ENCODE measurements around the gene STARD3NL.

DNA sequence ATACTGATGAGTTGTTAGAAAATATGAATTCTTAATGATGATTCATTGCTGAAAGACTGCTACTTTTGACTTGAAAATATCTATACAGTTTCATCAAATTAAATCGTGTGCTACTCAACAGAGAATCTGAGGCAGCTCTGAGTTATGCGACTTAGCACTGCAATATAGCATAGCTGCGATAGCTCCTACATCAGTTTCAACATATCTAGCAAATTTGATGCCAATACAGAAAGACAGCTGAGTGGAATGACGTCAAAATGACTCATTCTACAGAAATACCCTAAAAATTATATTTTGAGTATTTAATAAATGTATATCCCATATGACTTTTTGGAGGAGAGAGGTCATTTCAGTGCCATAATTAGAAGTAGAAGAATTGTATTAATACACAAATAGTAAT, 96.4 kb downstream of the STARD3NL start:
- TF ChIP-seq ZNF274 (IDR thresholded peaks at IDR 0.05; ENCODE audit: low read depth, low read length), result no peak
- no peak for TF ChIP-seq YY1 (IDR thresholded peaks at IDR 0.05; ENCODE audit: insufficient read depth, insufficient read length)
